Measurements from ENCODE around the gene GADL1.

- TF ChIP-seq ZNF274 (IDR thresholded peaks at IDR 0.05; ENCODE audit: low read length) (no peak), ZNF274 (tag by site-specific recombination; IDR thresholded peaks at IDR 0.05; ENCODE audit: borderline replicate concordance) (no peak), ZNF792 (tag by site-specific recombination; IDR thresholded peaks at IDR 0.05) (no peak), ZBTB10 (tag by site-specific recombination; IDR thresholded peaks at IDR 0.05) (no peak), CTCF (tag by site-specific recombination; IDR thresholded peaks at IDR 0.05) (no peak), YY1 (tag by site-specific recombination; IDR thresholded peaks at IDR 0.05) (no peak), ZNF19 (tag by site-specific recombination; IDR thresholded peaks at IDR 0.05; ENCODE audit: low read depth) (no peak), ZNF530 (tag by site-specific recombination; IDR thresholded peaks at IDR 0.05; ENCODE audit: low read depth) (no peak), ZBTB11 (tag by site-specific recombination; conservative IDR thresholded peaks at IDR 0.05; ENCODE audit: low read depth) (no peak), ZNF501 (tag by site-specific recombination; IDR thresholded peaks at IDR 0.05) (no peak), ZNF350 (tag by site-specific recombination; IDR thresholded peaks at IDR 0.05) (no peak), ZNF76 (tag by site-specific recombination; IDR thresholded peaks at IDR 0.05; ENCODE audit: borderline replicate concordance, low read depth) (no peak)
Observed at GRCh38 chr3:30768046-30768445, 126.4 kb downstream of the GADL1 start.
